HG02885 (cell line): Measurements from ENCODE around the gene SLC9A5.

Experiments used
- ATAC-seq: cut with Tn5 transposase; IDR thresholded peaks from one replicate; pipeline ENCODE4 v1.9.1; 2021; ENCODE audit warnings: mild to moderate bottlenecking; ENCODE audit not compliant: unreplicated experiment, poor library complexity

The SLC9A5 gene

GRCh38 chr16:67252609-67253497 lies 4.1 kb downstream of the SLC9A5 start:
- no peak for ATAC-seq

- no peak for ATAC-seq
These were observed 6.2 kb downstream of the SLC9A5 start for GRCh38 chr16:67254801-67255552.

DNA sequence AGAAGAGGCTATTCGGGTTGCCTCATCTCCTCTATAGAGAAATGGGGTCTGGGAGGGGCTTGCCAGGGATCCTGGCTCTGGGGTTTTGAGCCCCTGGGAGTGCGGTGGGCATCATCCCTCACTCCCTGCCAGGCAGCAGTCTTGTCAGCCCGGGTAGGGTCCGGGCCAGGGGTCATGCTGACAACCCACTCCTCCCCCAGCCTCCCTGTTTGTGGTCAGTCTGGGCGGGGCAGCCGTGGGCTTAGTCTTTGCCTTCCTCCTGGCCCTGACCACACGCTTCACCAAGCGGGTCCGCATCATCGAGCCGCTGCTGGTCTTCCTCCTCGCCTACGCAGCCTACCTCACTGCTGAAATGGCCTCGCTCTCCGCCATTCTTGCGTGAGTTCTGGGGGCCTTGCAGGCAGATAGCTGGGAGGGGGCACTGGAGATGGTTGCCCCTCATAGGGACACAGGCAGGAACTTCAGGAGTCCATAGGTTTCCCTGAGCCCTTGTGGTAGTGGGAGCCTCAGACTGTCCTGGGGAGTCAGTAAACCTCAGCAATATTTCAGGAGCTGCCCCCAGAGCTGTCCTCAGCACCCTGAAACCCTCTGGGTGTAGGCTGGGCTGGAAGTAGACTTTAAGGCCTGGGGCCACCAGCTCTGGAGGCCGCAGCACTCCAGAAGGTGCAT lies 6.9 kb downstream of the SLC9A5 start:
- no peak for ATAC-seq

DNA sequence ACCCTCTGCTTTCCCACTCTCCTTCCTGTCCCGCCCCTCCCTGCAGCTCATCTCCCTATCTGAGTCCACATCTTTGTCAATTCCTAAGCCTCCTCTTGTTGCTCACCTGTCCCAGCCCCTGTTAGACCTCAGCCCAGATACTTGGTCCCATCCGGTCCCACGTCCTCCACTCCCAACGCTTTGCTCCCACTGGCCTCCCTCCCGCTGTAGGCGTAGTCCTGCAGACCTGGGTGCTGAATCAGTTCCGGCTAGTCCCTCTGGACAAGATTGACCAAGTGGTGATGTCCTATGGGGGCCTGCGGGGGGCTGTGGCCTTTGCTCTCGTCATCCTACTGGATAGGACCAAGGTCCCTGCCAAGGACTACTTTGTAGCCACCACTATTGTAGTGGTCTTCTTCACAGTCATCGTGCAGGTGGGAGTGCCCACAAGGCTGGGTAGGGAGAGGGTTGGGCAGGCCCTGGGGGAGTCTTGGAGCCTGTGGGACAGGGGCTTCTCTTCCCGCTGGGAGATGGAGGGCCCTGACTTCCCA lies 8.0 kb downstream of the SLC9A5 start:
- ATAC-seq = no peak

DNA sequence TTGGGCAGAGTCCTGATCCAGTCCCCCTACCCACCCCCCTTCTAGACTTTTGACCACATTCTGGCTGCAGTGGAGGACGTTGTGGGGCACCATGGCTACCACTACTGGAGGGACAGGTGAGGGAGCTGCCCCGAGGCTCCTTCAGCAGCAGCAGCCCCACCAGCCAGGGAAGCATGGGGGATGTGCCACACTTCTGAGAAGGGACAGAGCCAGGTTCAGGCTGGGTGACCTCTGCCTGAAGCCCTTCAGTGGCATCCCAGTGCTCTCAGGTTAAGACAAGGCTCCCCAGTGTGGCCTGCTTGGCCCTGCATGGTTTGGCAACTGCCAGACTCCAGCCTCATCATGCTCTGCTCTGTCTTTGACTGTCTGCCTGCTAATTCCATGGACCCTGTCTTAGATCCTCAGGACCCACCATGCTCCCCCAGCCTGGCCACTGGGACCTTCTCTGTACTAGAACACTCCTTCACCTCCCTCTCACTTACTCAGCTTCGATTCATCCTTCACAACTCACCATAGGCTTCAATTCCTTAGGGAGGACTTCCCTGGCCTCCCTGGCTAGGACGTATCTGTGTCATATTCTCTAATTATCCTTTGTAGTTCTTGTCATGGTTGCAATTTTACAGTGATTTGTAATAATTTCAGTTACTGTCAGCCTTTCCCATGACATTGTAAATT lies 8.8 kb downstream of the SLC9A5 start:
- no peak for ATAC-seq

GRCh38 chr16:67258161-67258835 lies 9.5 kb downstream of the SLC9A5 start:
- ATAC-seq = no peak

DNA sequence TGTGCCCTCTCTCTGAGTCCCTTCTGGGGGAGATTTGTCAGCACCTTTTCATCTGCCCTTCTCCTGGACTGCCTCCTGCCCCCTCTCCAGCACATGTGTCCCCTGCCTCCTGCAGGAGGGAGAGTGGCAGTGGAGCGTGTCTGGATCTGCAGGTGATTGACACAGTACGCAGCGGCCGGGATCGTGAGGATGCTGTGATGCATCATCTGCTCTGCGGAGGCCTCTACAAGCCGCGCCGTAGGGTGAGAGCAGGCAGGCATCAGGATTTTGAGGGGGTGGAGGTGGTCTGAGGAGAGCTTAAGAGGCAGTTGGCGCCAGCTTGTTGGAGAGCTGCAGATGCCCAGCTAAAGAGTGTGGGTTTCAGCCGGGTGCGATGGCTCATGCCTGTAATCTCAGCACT lies 10.9 kb downstream of the SLC9A5 start:
- no peak for ATAC-seq

DNA sequence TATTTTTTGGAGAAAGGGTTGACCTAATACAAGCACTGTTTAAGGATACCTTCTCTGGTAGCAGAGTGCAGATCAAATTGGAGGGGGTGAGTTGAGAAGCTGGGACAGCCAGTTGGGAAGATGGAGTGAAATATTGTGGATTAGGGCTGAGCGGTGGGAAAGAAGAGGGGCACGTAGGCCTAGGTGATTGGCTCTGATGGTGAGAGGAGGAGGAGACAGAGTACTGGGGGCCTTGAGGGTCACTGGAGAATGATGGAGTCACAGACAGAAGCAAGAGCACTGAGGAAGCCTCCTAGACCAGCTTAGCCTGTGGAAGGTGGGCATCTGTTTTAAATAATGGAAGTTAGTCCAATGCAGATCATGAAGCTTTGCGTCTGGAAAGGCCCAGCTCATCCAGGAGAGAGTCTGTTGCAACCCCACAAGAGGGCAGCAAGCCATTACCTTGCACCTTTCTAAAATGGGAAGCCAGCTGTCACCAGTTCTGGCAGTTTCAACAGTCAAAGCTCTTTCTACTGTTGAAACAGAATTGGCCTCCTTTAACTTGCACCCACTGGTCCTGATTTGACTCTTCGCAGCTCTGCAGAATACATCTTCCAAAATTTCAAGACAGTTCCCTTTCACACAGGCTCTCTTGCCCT lies 11.8 kb downstream of the SLC9A5 start:
- ATAC-seq = peak; percentile 41

GRCh38 chr16:67263201-67263600 lies 14.4 kb downstream of the SLC9A5 start:
- ATAC-seq = no peak

DNA sequence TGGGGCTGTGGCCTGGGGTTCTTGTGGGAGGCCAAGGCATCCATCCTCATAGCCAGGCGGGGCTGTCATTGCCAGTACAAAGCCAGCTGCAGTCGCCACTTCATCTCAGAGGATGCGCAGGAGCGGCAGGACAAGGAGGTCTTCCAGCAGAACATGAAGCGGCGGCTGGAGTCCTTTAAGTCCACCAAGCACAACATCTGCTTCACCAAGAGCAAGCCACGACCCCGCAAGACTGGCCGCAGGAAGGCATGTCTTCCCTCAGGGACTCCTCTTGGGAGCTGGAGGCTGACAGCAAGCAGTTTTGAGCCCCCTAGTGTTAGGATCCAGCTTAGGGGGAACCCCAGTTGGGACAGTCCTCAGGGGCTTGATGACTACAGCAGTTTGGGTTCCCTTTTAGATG lies 15.5 kb downstream of the SLC9A5 start:
- ATAC-seq = no peak

GRCh38 chr16:67264866-67265265 lies 16.1 kb downstream of the SLC9A5 start:
- no peak for ATAC-seq

GRCh38 chr16:67265834-67266233 lies 17.1 kb downstream of the SLC9A5 start:
- no peak for ATAC-seq

DNA sequence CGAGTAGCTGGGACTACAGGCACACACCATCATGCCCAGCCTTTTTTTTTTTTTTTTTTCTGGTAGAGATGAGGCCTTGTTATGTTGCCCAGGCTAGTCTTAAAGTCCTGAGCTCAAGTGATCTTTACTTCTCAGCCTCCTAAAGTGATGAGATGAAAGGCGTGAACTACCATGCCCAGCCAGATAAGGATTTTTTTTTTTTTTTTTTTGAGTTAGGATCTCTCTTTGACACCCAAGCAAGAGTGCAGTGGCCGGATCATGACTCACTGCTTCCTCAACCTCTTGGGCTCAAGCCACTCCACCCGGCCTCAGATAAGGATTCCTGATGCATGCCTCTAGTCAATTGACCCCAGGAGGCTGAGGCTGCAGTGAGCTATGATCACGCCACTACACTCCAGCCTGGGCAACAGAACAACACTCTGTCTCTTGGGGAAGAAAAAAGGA lies 19.4 kb downstream of the SLC9A5 start:
- no peak for ATAC-seq

DNA sequence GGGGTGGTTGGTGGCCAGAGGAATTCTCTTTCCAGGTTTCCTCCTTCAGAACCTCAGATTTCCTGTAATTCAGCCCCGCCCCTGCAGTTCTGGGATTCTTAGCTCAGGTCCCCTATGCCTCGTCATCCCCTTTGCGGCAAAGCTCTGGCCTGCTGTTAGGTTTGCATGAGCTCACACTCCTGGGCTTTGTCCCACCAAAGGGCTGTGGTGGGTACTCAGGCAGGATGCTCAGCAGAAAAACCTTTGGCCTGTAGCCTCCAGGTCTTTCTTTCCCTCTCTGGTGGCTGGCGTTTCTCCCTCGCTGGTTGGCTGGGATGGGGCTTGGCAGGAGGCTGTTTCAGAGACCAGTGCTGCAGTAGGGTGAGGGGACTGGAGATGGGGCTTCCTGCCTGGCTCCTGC lies 21.0 kb downstream of the SLC9A5 start:
- no peak for ATAC-seq

DNA sequence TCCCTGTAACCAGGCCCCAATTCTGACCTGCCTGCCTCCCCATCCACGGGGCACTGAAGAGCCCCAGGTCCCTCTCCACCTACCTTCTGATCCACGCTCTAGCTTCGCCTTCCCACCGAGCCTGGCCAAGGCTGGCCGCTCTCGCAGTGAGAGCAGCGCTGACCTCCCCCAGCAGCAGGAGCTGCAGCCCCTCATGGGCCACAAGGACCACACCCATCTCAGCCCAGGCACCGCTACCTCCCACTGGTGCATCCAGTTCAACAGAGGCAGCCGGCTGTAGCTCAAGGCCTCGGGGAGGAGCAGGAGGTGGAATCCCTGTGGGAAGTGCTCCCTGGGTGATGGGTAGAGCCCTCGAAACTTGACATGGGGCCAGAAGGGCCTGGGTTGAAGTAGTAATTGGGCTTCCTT lies 22.2 kb downstream of the SLC9A5 start:
- no peak for ATAC-seq

- ATAC-seq = no peak
These were observed 22.7 kb downstream of the SLC9A5 start for GRCh38 chr16:67271446-67271845.

GRCh38 chr16:67275321-67275720 lies 26.5 kb downstream of the SLC9A5 start:
- ATAC-seq = no peak

DNA sequence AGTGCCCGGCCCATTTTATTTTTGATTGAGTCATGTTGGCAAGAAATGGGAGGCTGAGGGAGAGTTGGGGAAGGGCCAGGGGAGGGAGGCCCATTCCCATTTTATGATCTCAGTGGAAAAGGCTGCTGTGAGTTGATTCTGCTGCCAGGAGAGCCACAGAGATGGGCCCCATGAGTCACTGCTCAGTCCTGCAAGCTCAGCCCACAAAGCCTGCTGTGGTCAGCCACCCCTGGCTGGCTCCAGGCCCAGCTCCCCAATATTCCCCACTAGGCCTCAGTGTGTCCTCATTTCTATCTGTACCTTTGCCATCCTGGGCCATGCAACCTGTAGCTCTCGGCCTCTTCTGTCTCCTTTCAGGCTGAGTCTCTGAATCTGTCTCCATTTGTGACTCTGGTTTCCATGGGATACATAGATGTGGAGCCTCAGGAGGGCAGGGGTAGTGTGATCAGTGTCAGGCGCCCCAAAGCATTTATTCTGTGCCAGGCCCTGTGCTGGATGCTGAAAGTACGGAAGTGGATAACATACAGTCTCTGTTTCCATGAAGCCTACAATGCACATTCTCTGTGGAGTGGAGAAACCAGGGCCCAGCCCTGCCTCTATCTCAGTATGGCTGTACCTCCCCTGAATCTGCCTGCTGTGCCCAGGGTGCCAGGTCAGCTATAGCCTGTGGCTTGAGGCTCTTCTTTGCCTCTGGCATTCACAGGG lies 28.7 kb downstream of the SLC9A5 start:
- no peak for ATAC-seq
